Neural crest cell (in vitro differentiated cells): ENCODE measurements around the gene SYDE1. TPM values are rescaled to one million over a fixed set of nuclear protein-coding genes. Genes with fewer than 3 reads are reported as not detected.
A peak's percentile ranks its signal among the peaks of the same experiment; 100 is the strongest.
"Not testable (repeated sequence)": the region's sequence is repeated elsewhere in the genome, so short reads cannot be mapped to it uniquely, and the experiment has no call there.

ENCODE experiments used
- DNase-seq: peaks from one replicate; pipeline ENCODE4 v3.0.0; 2021; ENCODE audit warnings: low read depth, mixed read lengths, low spot score
- H3K27ac Mint-ChIP-seq: one replicate; pipeline ENCODE4 v1.8.0; 2021; ENCODE audit warnings: mild to moderate bottlenecking, mixed read lengths; ENCODE audit not compliant: unreplicated experiment
- H3K27me3 Mint-ChIP-seq: 2 replicates; pipeline ENCODE4 v1.8.0; 2021; ENCODE audit warnings: low read depth, mild to moderate bottlenecking, mixed read lengths
- H3K36me3 Mint-ChIP-seq: 2 replicates; pipeline ENCODE4 v1.8.0; 2021; ENCODE audit warnings: low read depth, mild to moderate bottlenecking, mixed read lengths
- H3K4me1 Mint-ChIP-seq: 2 replicates; pipeline ENCODE4 v1.8.0; 2021; ENCODE audit warnings: mixed read lengths
- H3K4me3 Mint-ChIP-seq: one replicate; pipeline ENCODE4 v1.8.0; 2021; ENCODE audit warnings: mild to moderate bottlenecking, mixed read lengths
- H3K9me3 Mint-ChIP-seq: 2 replicates; pipeline ENCODE4 v1.8.0; 2021; ENCODE audit warnings: mixed read lengths
- CTCF ChIP-seq: fragments of 200-600 bp; sonication (generic); conservative IDR thresholded peaks from 2 replicates; pipeline ENCODE4 v1.5.0; 2021; ENCODE audit warnings: antibody characterized with exemption, mild to moderate bottlenecking
- total RNA-seq: library from RNA; stranded (reverse); gene quantifications from 2 replicates; pipeline ENCODE4 v1.2.1, GENCODE V29; 2021

SYDE1 gene
- total RNA-seq, 1 donor from 2014 or later = 24.7 TPM

GRCh38 chr19:15075806-15076205, 31.4 kb upstream of the SYDE1 start:
- Mint-ChIP-seq H3K36me3 (no peaks in the 10 kb centered on the region), H3K4me3 (no peak overlapping the region), H3K27ac (no peak overlapping the region), H3K9me3 (no peaks in the 10 kb centered on the region), H3K27me3 (peaks cover 48% of the 10 kb centered on the region), H3K4me1 (peaks cover 5% of the 10 kb centered on the region)
- no peak for TF ChIP-seq CTCF
- no peak for DNase-seq

DNA sequence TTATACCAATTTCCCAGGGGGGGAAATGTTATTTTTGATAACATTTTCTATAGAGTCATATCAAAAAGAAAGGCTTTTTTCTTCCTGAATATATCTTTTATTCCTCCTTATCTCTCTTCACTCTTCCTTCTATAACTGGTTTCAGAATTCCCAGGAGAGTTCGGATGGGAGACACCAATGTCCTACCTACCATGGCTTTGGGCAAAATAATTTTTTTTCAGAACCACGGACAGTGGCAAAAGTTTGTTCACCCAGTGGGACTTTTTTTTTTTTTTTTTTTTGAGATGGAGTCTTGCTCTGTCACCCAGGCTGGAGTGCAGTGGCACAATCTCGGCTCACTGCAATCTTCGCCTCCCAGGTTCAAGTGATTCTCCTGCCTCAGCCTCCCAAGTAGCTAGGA, 27.2 kb upstream of the SYDE1 start:
- H3K4me3 Mint-ChIP-seq, H3K36me3 Mint-ChIP-seq, H3K9me3 Mint-ChIP-seq, H3K27ac Mint-ChIP-seq, DNase-seq, H3K4me1 Mint-ChIP-seq: not testable (repeated sequence)
- peaks cover 67% of the 10 kb centered on the region for H3K27me3 Mint-ChIP-seq

GRCh38 chr19:15081911-15082310, 25.3 kb upstream of the SYDE1 start, which contains the start of gene OR1I1:
Gene OR1I1 (plus strand): TSS chr19:15082211. CDS start chr19:15087066, 4,855 bp downstream.
- H3K4me3 Mint-ChIP-seq = no peak within 1 kb of the TSS
- peaks cover 79% of the 10 kb centered on the region for H3K27me3 Mint-ChIP-seq
- H3K36me3 Mint-ChIP-seq = no peaks in the 10 kb centered on the region
- H3K27ac Mint-ChIP-seq = no peak within 1 kb of the TSS
- DNase-seq = no peak
- H3K9me3 Mint-ChIP-seq = no peaks in the 10 kb centered on the region
- TF ChIP-seq CTCF = no peak
- H3K4me1 Mint-ChIP-seq = no peaks in the 10 kb centered on the region

DNA sequence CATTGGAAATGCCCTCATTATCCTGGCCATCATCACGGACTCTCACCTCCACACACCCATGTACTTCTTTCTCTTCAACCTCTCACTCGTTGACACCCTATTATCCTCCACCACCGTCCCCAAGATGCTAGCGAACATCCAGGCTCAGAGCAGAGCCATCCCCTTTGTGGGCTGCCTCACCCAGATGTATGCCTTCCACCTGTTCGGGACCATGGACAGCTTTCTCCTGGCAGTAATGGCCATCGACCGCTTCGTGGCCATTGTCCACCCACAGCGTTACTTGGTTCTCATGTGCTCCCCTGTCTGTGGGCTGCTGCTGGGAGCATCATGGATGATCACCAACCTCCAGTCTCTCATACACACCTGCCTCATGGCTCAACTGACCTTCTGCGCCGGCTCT, 20.0 kb upstream of the SYDE1 start:
- no peak for DNase-seq
- no peak overlapping the region for H3K27ac Mint-ChIP-seq
- H3K36me3 Mint-ChIP-seq = no peaks in the 10 kb centered on the region
- no peaks in the 10 kb centered on the region for H3K9me3 Mint-ChIP-seq
- no peak overlapping the region for H3K4me3 Mint-ChIP-seq
- TF ChIP-seq CTCF = no peak
- peaks cover 73% of the 10 kb centered on the region for H3K27me3 Mint-ChIP-seq
- H3K4me1 Mint-ChIP-seq = no peaks in the 10 kb centered on the region

- H3K36me3 Mint-ChIP-seq = no peaks in the 10 kb centered on the region
- no peak overlapping the region for H3K4me3 Mint-ChIP-seq
- H3K4me1 Mint-ChIP-seq = no peaks in the 10 kb centered on the region
- TF ChIP-seq CTCF = peak; percentile 76
- no peak overlapping the region for H3K27ac Mint-ChIP-seq
- no peaks in the 10 kb centered on the region for H3K9me3 Mint-ChIP-seq
- peaks cover 30% of the 10 kb centered on the region for H3K27me3 Mint-ChIP-seq
- DNase-seq = peak; percentile 49
Observed at GRCh38 chr19:15091918-15092753, 15.1 kb upstream of the SYDE1 start.

DNA sequence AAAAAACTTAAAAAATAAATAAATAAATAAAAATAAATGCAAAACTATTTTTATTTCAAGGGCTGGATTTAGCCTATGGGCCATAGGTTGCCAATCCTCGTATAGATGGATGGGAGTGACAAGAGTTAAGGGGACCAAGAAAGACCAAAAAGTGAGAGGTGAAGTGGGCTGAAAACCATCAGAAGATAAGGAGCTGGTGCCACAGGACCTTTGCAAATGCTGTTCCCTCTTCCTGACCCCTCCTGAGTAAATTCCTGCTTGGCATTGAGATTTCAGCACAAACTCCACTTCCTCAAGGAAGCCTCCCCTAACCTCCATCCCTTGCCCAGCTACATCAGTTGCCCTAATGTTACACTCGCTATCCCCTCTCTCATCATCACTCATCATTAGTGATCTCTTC, 14.2 kb upstream of the SYDE1 start:
- H3K9me3 Mint-ChIP-seq = no peaks in the 10 kb centered on the region
- no peak overlapping the region for H3K4me3 Mint-ChIP-seq
- TF ChIP-seq CTCF = no peak
- DNase-seq = no peak
- H3K27ac Mint-ChIP-seq = no peak overlapping the region
- H3K36me3 Mint-ChIP-seq = no peaks in the 10 kb centered on the region
- no peaks in the 10 kb centered on the region for H3K4me1 Mint-ChIP-seq
- peaks cover 22% of the 10 kb centered on the region for H3K27me3 Mint-ChIP-seq
